SHP77 treated with DMSO at 0.1 percent for 48 hours (cell line): Measurements from ENCODE around the gene DMTF1.
"Not testable (repeated sequence)": the region's sequence is repeated elsewhere in the genome, so short reads cannot be mapped to it uniquely, and the experiment has no call there.

Experiments
- DNase-seq: peaks from one replicate; lab custom pipeline; 2025; lab: John Stamatoyannopoulos, UW

DMTF1 gene

GRCh38 chr7:87193912-87194311 lies 41.7 kb downstream of the DMTF1 start:
- DNase-seq = no peak

- no peak for DNase-seq
Measured at GRCh38 chr7:87199241-87199640, 47.0 kb downstream of the DMTF1 start.

- DNase-seq = no peak
Measured at GRCh38 chr7:87199700-87200450, 47.6 kb downstream of the DMTF1 start.

- no peak for DNase-seq
Measured at GRCh38 chr7:87202208-87202607, 50.0 kb downstream of the DMTF1 start.

- no peak for DNase-seq
Measured at GRCh38 chr7:87202705-87203104, 50.5 kb downstream of the DMTF1 start.

- DNase-seq = not testable (repeated sequence)
Measured at GRCh38 chr7:87203929-87204328, 51.7 kb downstream of the DMTF1 start.

GRCh38 chr7:87204933-87205332 lies 52.7 kb downstream of the DMTF1 start:
- DNase-seq = no peak

- DNase-seq = not testable (repeated sequence)
Measured at GRCh38 chr7:87205701-87206100, 53.4 kb downstream of the DMTF1 start.

- DNase-seq = no peak
Measured at GRCh38 chr7:87206361-87206760, 54.1 kb downstream of the DMTF1 start.

GRCh38 chr7:87209295-87209924 lies 57.2 kb downstream of the DMTF1 start:
- no peak for DNase-seq

GRCh38 chr7:87210506-87210905 lies 58.3 kb downstream of the DMTF1 start:
- DNase-seq = no peak

GRCh38 chr7:87212498-87212897 lies 60.2 kb downstream of the DMTF1 start:
- DNase-seq = no peak

GRCh38 chr7:87213252-87213651 lies 61.0 kb downstream of the DMTF1 start:
- DNase-seq = no peak

- no peak for DNase-seq
Measured at GRCh38 chr7:87213811-87214210, 61.6 kb downstream of the DMTF1 start.

- no peak for DNase-seq
Measured at GRCh38 chr7:87215046-87215445, 62.8 kb downstream of the DMTF1 start.

- no peak for DNase-seq
Measured at GRCh38 chr7:87216701-87217508, 64.7 kb downstream of the DMTF1 start.

- no peak for DNase-seq
Measured at GRCh38 chr7:87217983-87218653, 65.9 kb downstream of the DMTF1 start.

- DNase-seq = no peak
Measured at GRCh38 chr7:87218796-87219544, 66.7 kb downstream of the DMTF1 start.

GRCh38 chr7:87219545-87220025 lies 67.3 kb downstream of the DMTF1 start, which contains the start of gene TMEM243:
TMEM243 (minus strand) TSS chr7:87219732; CDS start chr7:87219503, 229 bp downstream.
- peak; percentile 30 for DNase-seq

- peak; percentile 66 for DNase-seq
Measured at GRCh38 chr7:87220026-87220733, 67.9 kb downstream of the DMTF1 start.
